HepG2 (cell line): ENCODE data around the gene HMG20B. TPM values are rescaled to one million over a fixed set of nuclear protein-coding genes. Genes with fewer than 3 reads are reported as not detected.

Experiments
- ATAC-seq: fragments of 200-7000 bp; cut with Tn5 transposase; 3 replicates; pipeline ENCODE4 v1.9.1; 2020; ENCODE audit warnings: mild to moderate bottlenecking, moderate library complexity
- BruUV-seq: library from RNA; stranded (reverse); fragments of 400-500 nt; replicated peaks from 2 replicates; lab custom pipeline; 2021; lab: Mats Ljungman, UMichigan
- CTCF ChIA-PET: fragments of 300-600 bp; formaldehyde crosslinking; extraction: SDS; loops from one replicate; lab custom pipeline; 2021; ENCODE audit warnings: low total read pairs, inconsistent platforms, low intra/inter-chr PET ratio; lab: Yijun Ruan, JAX
- POLR2A ChIA-PET: fragments of 350-600 bp; sonication (Branson Sonifier 250); formaldehyde crosslinking; loops from one replicate; lab custom pipeline; 2020; ENCODE audit warnings: antibody characterized with exemption, inconsistent platforms; lab: Yijun Ruan, JAX
- DNase-seq: peaks from one replicate; pipeline ENCODE4 v3.0.0-alpha.2; 2015; ENCODE audit warnings: low spot score
- FAIRE-seq: peaks from 3 replicates; lab custom pipeline; 2011; peaks lifted over from hg19 to GRCh38; lab: Jason Lieb, UNC
- H2AFZ ChIP-seq: one replicate; pipeline ENCODE4 v1.6.1; 2011; ENCODE audit warnings: low read length, inconsistent platforms
- H3K27ac ChIP-seq: fragments of 300-600 bp; 3 replicates; pipeline ENCODE4 v1.8.0; 2011; ENCODE audit warnings: mixed run types, mild to moderate bottlenecking, mixed read lengths, low read length, inconsistent platforms; ENCODE audit not compliant: insufficient read depth; ENCODE audit errors: extremely low read length
- H3K27me3 ChIP-seq, 2 experiments: fragments of 200-600 bp in 1 of 2; 2 replicates in 1 of 2; 3 replicates in 1 of 2; pipeline versions ENCODE4 v1.6.0 to v1.8.0; 2011; ENCODE audit warnings: low read length in 2 of 2, mild to moderate bottlenecking in 2 of 2, moderate library complexity in 2 of 2, inconsistent platforms in 1 of 2; ENCODE audit not compliant: insufficient read depth in 2 of 2, control insufficient read depth in 1 of 2
- H3K36me3 ChIP-seq, 2 experiments: fragments of 200-600 bp in 1 of 2; replicated peaks in 1 of 2; 2 replicates in 1 of 2; 3 replicates in 1 of 2; pipeline versions ENCODE4 v1.5.1 to v1.8.0; 2011; ENCODE audit warnings: low read length in 2 of 2, inconsistent platforms in 1 of 2; ENCODE audit not compliant: insufficient read depth in 2 of 2, control insufficient read depth in 1 of 2
- H3K4me1 ChIP-seq: 2 replicates; pipeline ENCODE4 v1.5.1; 2012; ENCODE audit warnings: low read length, inconsistent platforms; ENCODE audit not compliant: insufficient read depth
- H3K4me2 ChIP-seq: 2 replicates; pipeline ENCODE4 v1.6.0; 2011; ENCODE audit warnings: low read depth, low read length, inconsistent platforms
- H3K4me3 ChIP-seq, 3 experiments: fragments of 200-600 bp in 1 of 3; sonication (generic), shearing (Covaris generic) in 1 of 3; replicated peaks in 1 of 3; 2 replicates each; pipeline ENCODE4 v1.5.1; 2011 to 2016; ENCODE audit warnings: low read length in 3 of 3, inconsistent platforms in 2 of 3, low read depth in 2 of 3, mild to moderate bottlenecking in 2 of 3, control low read depth in 1 of 3, mixed read lengths in 1 of 3; ENCODE audit not compliant: insufficient read depth in 1 of 3
- H3K79me2 ChIP-seq: one replicate; pipeline ENCODE4 v1.6.1; 2011; ENCODE audit warnings: low read length, inconsistent platforms; ENCODE audit not compliant: insufficient read depth
- H3K9ac ChIP-seq: 2 replicates; pipeline ENCODE4 v1.6.0; 2011; ENCODE audit warnings: mild to moderate bottlenecking, low read depth, low read length, inconsistent platforms; ENCODE audit not compliant: insufficient read depth
- H3K9me3 ChIP-seq: 2 replicates; pipeline ENCODE4 v1.5.1; 2012; ENCODE audit warnings: mild to moderate bottlenecking, low read length
- H4K20me1 ChIP-seq: 2 replicates; pipeline ENCODE4 v1.6.0; 2011; ENCODE audit warnings: inconsistent platforms, mild to moderate bottlenecking, low read length, moderate library complexity; ENCODE audit not compliant: insufficient read depth
- NR3C1 ChIP-seq: sonication (generic); formaldehyde crosslinking; IDR thresholded peaks from 2 replicates; pipeline ENCODE4 v1.4.0; 2020; ENCODE audit warnings: missing genetic modification reagents
- SRF ChIP-seq: IDR thresholded peaks from 2 replicates; pipeline ENCODE4 v1.6.1; 2011; ENCODE audit warnings: mild to moderate bottlenecking, low read depth, low read length, moderate library complexity
- ZNF121 ChIP-seq: sonication (generic); formaldehyde crosslinking; IDR thresholded peaks from 2 replicates; pipeline ENCODE4 v1.5.0; 2020; ENCODE audit warnings: mild to moderate bottlenecking, missing genetic modification reagents
- ZNF772 ChIP-seq: sonication (generic); formaldehyde crosslinking; IDR thresholded peaks from 2 replicates; pipeline ENCODE4 v1.5.0; 2020; ENCODE audit warnings: mild to moderate bottlenecking, missing genetic modification reagents
- WGBS: methylation state at CpG from one replicate; pipeline ENCODE4 v1.1.6; 2017; ENCODE audit warnings: low lambda C conversion rate; 5-methylcytosine and 5-hydroxymethylcytosine counted together
- in situ Hi-C: cut with HindIII; loops from 2 replicates; pipeline ENCODE4 v1.10.0; 2017; ENCODE audit warnings: low pct_unique_long_range_greater_than_20kb; ENCODE audit not compliant: extremely low pct_ligation_motif_present
- intact Hi-C: fragments of 100-400 bp; cut with micrococcal nuclease; formaldehyde crosslinking; loops from one replicate; pipeline ENCODE4 v1.10.0; 2022; ENCODE audit not compliant: unreplicated experiment
- polyA plus RNA-seq, 8 experiments: library from polyadenylated mRNA; depleted of rRNA in 3 of 8; stranded (reverse) in 7 of 8; unstranded in 1 of 8; fragments of >200 nt; fragmentation: Illumina TruSeq in 4 of 8; extraction: Trizol in 4 of 8; gene quantifications; 2 replicates each; pipeline versions ENCODE4 v1.2.1 to v1.2.3, GENCODE V29; 2011 to 2016; ENCODE audit warnings: low read depth in 4 of 8, missing spikeins in 1 of 8, mixed read lengths in 1 of 8; ENCODE audit not compliant: insufficient read depth in 1 of 8
- total RNA-seq, 5 experiments: library from RNA; depleted of rRNA; stranded (reverse); fragments of >200 nt; fragmentation: Illumina TruSeq; extraction: Trizol; gene quantifications; 2 replicates each; pipeline ENCODE4 v1.2.3, GENCODE V29; 2016; ENCODE audit warnings: low read depth in 1 of 5
- TF ChIP-seq, protein P1 (sequence below): sonication (generic); formaldehyde crosslinking; IDR thresholded peaks from 2 replicates; pipeline ENCODE4 v1.9.0; 2021; ENCODE audit warnings: missing genetic modification reagents, borderline replicate concordance
- TF ChIP-seq, protein P2 (sequence below): sonication (generic); formaldehyde crosslinking; IDR thresholded peaks from 2 replicates; pipeline ENCODE4 v1.4.0; 2020; ENCODE audit warnings: missing genetic modification reagents
- TF ChIP-seq, protein P3 (sequence below): sonication (generic); formaldehyde crosslinking; IDR thresholded peaks from 2 replicates; pipeline ENCODE4 v1.4.0; 2020; ENCODE audit warnings: missing genetic modification reagents

HMG20B gene
- total and polyA plus RNA-seq, 2 of the 13 experiments (the other 11 are each of a cell fraction or from before 2014, with no cell fraction given): 23.9 to 29.2 TPM

DNA sequence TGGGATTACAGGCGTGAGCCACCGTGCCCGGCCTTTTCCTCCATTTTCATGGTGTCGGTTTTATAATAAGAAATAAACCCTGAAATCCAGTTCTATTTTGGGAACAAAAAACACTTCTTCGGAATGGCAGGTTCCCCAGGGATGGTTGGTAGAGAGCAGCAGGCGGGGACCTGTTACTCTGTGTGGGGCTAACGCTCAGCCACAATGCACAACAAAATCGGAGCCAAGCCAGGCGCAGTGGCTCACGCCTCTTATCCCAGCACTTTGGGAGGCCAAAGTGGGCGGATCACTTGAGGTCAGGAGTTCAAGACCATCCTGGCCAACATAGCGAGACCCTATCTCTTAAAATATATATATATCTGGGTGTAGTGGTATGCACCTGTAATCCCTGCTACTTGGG lies 28.3 kb downstream of the HMG20B start:
- 44% methylated on average over 11 of the region's 12 CpGs for WGBS
- no TSS peak for BruUV-seq
- H3K9me3 ChIP-seq: no peaks in the 10 kb centered on the region
- no peaks in the 10 kb centered on the region for H4K20me1 ChIP-seq
- TF ChIP-seq ZNF121 (CRISPR knock-in tag): peak; percentile 43; the same call in 1 of the 2 replicates
- no peak for TF ChIP-seq NR3C1 (CRISPR knock-in tag)
- no peak overlapping the region for H3K9ac ChIP-seq
- H3K79me2 ChIP-seq: no peaks in the 10 kb centered on the region
- ChIA-PET POLR2A (interaction anchor here (0.7 kb wide), 1 partner anchor 121 kb away, joined by 3 read pairs; the partner anchor contains the start of gene SMIM24), CTCF (no interaction called here)
- H3K4me3 ChIP-seq: no peak overlapping the region
- H3K36me3 ChIP-seq: no peaks in the 10 kb centered on the region
- FAIRE-seq (no peak), ATAC-seq (no peak), DNase-seq (no peak)
- no peak overlapping the region for H3K27ac ChIP-seq
- peaks cover 0 to 23% of the 10 kb centered on the region in 2 experiments; a peak in 2 of 5 replicates for H3K27me3 ChIP-seq
- in situ Hi-C loops: no loop called here
- peaks cover 29% of the 10 kb centered on the region for H3K4me1 ChIP-seq
- H3K4me2 ChIP-seq: no peak overlapping the region
- intact Hi-C loops: no loop called here
- H2AFZ ChIP-seq: no peak overlapping the region

DNA sequence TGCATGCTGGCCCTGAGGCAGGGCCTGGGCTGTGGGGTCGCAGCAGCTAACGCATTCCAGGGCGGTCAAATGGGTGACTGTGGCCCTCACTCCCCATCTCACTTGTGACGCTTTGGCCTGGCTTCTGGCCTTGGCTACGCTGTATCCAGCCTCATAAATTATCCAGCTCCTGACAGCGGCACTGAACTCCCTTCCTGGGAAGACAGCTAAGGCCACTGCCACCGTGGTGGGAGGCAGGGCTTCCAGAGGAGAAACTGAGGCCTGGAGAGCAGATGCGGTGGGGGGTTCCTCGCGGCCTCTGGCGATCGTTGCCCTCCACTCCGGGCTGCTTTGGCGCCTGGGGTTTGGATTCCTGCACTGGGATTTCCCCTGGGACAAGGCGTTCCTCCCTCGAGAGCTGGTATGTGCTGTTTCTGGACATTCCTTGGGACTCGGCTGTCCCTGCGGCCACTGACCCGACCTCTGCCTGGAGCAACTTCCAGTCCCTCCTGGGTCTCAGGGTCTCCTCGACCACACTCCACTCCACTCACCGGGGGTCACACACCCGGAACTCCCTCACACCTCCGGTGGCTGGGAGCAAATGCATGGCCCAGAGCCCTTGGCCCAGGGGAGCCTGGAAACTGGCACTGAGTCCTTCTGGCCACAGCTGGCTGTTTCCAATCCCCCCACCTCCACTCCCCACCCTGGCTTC lies 30.5 kb downstream of the HMG20B start:
- no TSS peak for BruUV-seq
- peaks cover 0 to 29% of the 10 kb centered on the region in 2 experiments; a peak in 2 of 5 replicates for H3K27me3 ChIP-seq
- no peak overlapping the region for H3K9ac ChIP-seq
- DNase-seq: no peak
- H3K27ac ChIP-seq: no peak overlapping the region
- in situ Hi-C loops: no loop called here
- WGBS: 66% methylated on average over 7 of the region's 23 CpGs
- no peak; the same call in 2 of the 3 replicates for ATAC-seq
- peak overlapping the region; percentile 48; the same call in 1 of the 2 replicates for H3K4me2 ChIP-seq
- peaks cover 46% of the 10 kb centered on the region for H3K4me1 ChIP-seq
- H3K79me2 ChIP-seq: no peaks in the 10 kb centered on the region
- ChIA-PET POLR2A (no interaction called here), CTCF (no interaction called here)
- H3K4me3 ChIP-seq: no peak overlapping the region
- no peak overlapping the region for H2AFZ ChIP-seq
- FAIRE-seq: no peak
- H4K20me1 ChIP-seq: no peaks in the 10 kb centered on the region
- H3K9me3 ChIP-seq: no peaks in the 10 kb centered on the region
- no peaks in the 10 kb centered on the region for H3K36me3 ChIP-seq
- intact Hi-C loops: no loop called here
- TF ChIP-seq, protein P1, sequence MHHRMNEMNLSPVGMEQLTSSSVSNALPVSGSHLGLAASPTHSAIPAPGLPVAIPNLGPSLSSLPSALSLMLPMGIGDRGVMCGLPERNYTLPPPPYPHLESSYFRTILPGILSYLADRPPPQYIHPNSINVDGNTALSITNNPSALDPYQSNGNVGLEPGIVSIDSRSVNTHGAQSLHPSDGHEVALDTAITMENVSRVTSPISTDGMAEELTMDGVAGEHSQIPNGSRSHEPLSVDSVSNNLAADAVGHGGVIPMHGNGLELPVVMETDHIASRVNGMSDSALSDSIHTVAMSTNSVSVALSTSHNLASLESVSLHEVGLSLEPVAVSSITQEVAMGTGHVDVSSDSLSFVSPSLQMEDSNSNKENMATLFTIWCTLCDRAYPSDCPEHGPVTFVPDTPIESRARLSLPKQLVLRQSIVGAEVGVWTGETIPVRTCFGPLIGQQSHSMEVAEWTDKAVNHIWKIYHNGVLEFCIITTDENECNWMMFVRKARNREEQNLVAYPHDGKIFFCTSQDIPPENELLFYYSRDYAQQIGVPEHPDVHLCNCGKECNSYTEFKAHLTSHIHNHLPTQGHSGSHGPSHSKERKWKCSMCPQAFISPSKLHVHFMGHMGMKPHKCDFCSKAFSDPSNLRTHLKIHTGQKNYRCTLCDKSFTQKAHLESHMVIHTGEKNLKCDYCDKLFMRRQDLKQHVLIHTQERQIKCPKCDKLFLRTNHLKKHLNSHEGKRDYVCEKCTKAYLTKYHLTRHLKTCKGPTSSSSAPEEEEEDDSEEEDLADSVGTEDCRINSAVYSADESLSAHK (CRISPR knock-in tag): peak; percentile 99
- TF ChIP-seq, protein P2, sequence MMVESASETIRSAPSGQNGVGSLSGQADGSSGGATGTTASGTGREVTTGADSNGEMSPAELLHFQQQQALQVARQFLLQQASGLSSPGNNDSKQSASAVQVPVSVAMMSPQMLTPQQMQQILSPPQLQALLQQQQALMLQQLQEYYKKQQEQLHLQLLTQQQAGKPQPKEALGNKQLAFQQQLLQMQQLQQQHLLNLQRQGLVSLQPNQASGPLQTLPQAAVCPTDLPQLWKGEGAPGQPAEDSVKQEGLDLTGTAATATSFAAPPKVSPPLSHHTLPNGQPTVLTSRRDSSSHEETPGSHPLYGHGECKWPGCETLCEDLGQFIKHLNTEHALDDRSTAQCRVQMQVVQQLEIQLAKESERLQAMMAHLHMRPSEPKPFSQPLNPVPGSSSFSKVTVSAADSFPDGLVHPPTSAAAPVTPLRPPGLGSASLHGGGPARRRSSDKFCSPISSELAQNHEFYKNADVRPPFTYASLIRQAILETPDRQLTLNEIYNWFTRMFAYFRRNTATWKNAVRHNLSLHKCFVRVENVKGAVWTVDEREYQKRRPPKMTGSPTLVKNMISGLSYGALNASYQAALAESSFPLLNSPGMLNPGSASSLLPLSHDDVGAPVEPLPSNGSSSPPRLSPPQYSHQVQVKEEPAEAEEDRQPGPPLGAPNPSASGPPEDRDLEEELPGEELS (CRISPR knock-in tag): no peak
- TF ChIP-seq, protein P3, sequence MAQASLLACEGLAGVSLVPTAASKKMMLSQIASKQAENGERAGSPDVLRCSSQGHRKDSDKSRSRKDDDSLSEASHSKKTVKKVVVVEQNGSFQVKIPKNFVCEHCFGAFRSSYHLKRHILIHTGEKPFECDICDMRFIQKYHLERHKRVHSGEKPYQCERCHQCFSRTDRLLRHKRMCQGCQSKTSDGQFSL (CRISPR knock-in tag): no peak
- TF ChIP-seq ZNF772 (CRISPR knock-in tag) (no peak), SRF (no peak)
